Hepatocyte (in vitro differentiated cells): ENCODE results near the gene RNASE3.

ENCODE experiments used
- EZH2 ChIP-seq: fragments of 200-600 bp; sonication (generic); IDR thresholded peaks from 2 replicates; pipeline ENCODE4 v1.6.1; 2016; ENCODE audit warnings: antibody characterized with exemption, mild to moderate bottlenecking, borderline replicate concordance
- TF ChIP-seq, protein P1 (sequence below): fragments of 200-600 bp; sonication (generic); IDR thresholded peaks from 2 replicates; pipeline ENCODE4 v1.5.1; 2016; ENCODE audit warnings: antibody characterized with exemption, mild to moderate bottlenecking; ENCODE audit not compliant: poor library complexity

DNA sequence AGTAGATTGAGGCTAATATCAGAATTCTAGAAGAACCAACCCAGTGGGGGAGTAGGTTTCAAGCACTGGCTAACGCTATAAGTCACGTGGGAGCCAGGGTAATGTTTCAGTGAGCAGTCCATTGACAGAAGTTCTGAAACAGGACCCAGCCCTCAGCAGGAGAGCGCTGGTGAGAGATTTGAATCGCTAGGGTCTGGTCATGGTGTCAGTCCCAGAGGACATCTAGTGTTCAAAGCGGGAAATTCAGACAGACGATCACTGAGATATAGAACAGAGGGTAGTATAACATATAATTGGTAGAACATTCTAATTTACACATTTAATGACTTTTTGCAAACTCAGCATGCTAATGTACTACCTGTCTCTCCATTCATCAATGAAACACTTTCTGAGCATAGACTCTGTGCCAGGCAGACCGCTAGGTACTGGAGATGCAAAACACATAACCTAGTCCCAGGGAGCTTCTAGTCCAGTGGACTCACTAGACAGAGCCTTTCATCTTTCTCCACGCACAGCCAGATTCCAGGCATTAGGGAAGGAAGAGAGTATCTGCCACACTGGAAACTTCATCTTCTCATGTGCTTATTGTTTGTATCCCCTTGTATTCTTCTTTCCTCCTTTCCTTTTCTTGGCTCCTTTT lies 35.4 kb upstream of the RNASE3 start:
- TF ChIP-seq, protein P1, sequence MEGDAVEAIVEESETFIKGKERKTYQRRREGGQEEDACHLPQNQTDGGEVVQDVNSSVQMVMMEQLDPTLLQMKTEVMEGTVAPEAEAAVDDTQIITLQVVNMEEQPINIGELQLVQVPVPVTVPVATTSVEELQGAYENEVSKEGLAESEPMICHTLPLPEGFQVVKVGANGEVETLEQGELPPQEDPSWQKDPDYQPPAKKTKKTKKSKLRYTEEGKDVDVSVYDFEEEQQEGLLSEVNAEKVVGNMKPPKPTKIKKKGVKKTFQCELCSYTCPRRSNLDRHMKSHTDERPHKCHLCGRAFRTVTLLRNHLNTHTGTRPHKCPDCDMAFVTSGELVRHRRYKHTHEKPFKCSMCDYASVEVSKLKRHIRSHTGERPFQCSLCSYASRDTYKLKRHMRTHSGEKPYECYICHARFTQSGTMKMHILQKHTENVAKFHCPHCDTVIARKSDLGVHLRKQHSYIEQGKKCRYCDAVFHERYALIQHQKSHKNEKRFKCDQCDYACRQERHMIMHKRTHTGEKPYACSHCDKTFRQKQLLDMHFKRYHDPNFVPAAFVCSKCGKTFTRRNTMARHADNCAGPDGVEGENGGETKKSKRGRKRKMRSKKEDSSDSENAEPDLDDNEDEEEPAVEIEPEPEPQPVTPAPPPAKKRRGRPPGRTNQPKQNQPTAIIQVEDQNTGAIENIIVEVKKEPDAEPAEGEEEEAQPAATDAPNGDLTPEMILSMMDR = peak; percentile 76
- no peak for TF ChIP-seq EZH2
